HepG2 (cell line): ENCODE data around the gene THAP3. TPM values are rescaled to one million over a fixed set of nuclear protein-coding genes. Genes with fewer than 3 reads are reported as not detected.

Source experiments
- ATAC-seq: fragments of 200-7000 bp; cut with Tn5 transposase; 3 replicates; pipeline ENCODE4 v1.9.1; 2020; ENCODE audit warnings: mild to moderate bottlenecking, moderate library complexity
- BruUV-seq: library from RNA; stranded (reverse); fragments of 400-500 nt; replicated peaks from 2 replicates; lab custom pipeline; 2021; lab: Mats Ljungman, UMichigan
- CTCF ChIA-PET: fragments of 300-600 bp; formaldehyde crosslinking; extraction: SDS; loops from one replicate; lab custom pipeline; 2021; ENCODE audit warnings: low total read pairs, inconsistent platforms, low intra/inter-chr PET ratio; lab: Yijun Ruan, JAX
- POLR2A ChIA-PET: fragments of 350-600 bp; sonication (Branson Sonifier 250); formaldehyde crosslinking; loops from one replicate; lab custom pipeline; 2020; ENCODE audit warnings: antibody characterized with exemption, inconsistent platforms; lab: Yijun Ruan, JAX
- DNase-seq: peaks from one replicate; pipeline ENCODE4 v3.0.0-alpha.2; 2015; ENCODE audit warnings: low spot score
- FAIRE-seq: peaks from 3 replicates; lab custom pipeline; 2011; peaks lifted over from hg19 to GRCh38; lab: Jason Lieb, UNC
- H2AFZ ChIP-seq: one replicate; pipeline ENCODE4 v1.6.1; 2011; ENCODE audit warnings: low read length, inconsistent platforms
- H3K27ac ChIP-seq: fragments of 300-600 bp; 3 replicates; pipeline ENCODE4 v1.8.0; 2011; ENCODE audit warnings: mixed run types, mild to moderate bottlenecking, mixed read lengths, low read length, inconsistent platforms; ENCODE audit not compliant: insufficient read depth; ENCODE audit errors: extremely low read length
- H3K27me3 ChIP-seq, 2 experiments: fragments of 200-600 bp in 1 of 2; 2 replicates in 1 of 2; 3 replicates in 1 of 2; pipeline versions ENCODE4 v1.6.0 to v1.8.0; 2011; ENCODE audit warnings: low read length in 2 of 2, mild to moderate bottlenecking in 2 of 2, moderate library complexity in 2 of 2, inconsistent platforms in 1 of 2; ENCODE audit not compliant: insufficient read depth in 2 of 2, control insufficient read depth in 1 of 2
- H3K36me3 ChIP-seq, 2 experiments: fragments of 200-600 bp in 1 of 2; replicated peaks in 1 of 2; 2 replicates in 1 of 2; 3 replicates in 1 of 2; pipeline versions ENCODE4 v1.5.1 to v1.8.0; 2011; ENCODE audit warnings: low read length in 2 of 2, inconsistent platforms in 1 of 2; ENCODE audit not compliant: insufficient read depth in 2 of 2, control insufficient read depth in 1 of 2
- H3K4me1 ChIP-seq: 2 replicates; pipeline ENCODE4 v1.5.1; 2012; ENCODE audit warnings: low read length, inconsistent platforms; ENCODE audit not compliant: insufficient read depth
- H3K4me2 ChIP-seq: 2 replicates; pipeline ENCODE4 v1.6.0; 2011; ENCODE audit warnings: low read depth, low read length, inconsistent platforms
- H3K4me3 ChIP-seq, 3 experiments: fragments of 200-600 bp in 1 of 3; sonication (generic), shearing (Covaris generic) in 1 of 3; replicated peaks in 1 of 3; 2 replicates each; pipeline ENCODE4 v1.5.1; 2011 to 2016; ENCODE audit warnings: low read length in 3 of 3, inconsistent platforms in 2 of 3, low read depth in 2 of 3, mild to moderate bottlenecking in 2 of 3, control low read depth in 1 of 3, mixed read lengths in 1 of 3; ENCODE audit not compliant: insufficient read depth in 1 of 3
- H3K79me2 ChIP-seq: one replicate; pipeline ENCODE4 v1.6.1; 2011; ENCODE audit warnings: low read length, inconsistent platforms; ENCODE audit not compliant: insufficient read depth
- H3K9ac ChIP-seq: 2 replicates; pipeline ENCODE4 v1.6.0; 2011; ENCODE audit warnings: mild to moderate bottlenecking, low read depth, low read length, inconsistent platforms; ENCODE audit not compliant: insufficient read depth
- H3K9me3 ChIP-seq: 2 replicates; pipeline ENCODE4 v1.5.1; 2012; ENCODE audit warnings: mild to moderate bottlenecking, low read length
- H4K20me1 ChIP-seq: 2 replicates; pipeline ENCODE4 v1.6.0; 2011; ENCODE audit warnings: inconsistent platforms, mild to moderate bottlenecking, low read length, moderate library complexity; ENCODE audit not compliant: insufficient read depth
- ATF7-NPFF ChIP-seq: sonication (generic); formaldehyde crosslinking; IDR thresholded peaks from 2 replicates; pipeline ENCODE4 v1.8.1; 2023; ENCODE audit warnings: mild to moderate bottlenecking, low read depth, missing genetic modification reagents, moderate library complexity
- FUBP1 ChIP-seq: sonication (generic); formaldehyde crosslinking; IDR thresholded peaks from 2 replicates; pipeline ENCODE4 v1.5.1; 2020; ENCODE audit warnings: missing genetic modification reagents, mild to moderate bottlenecking, borderline replicate concordance
- LCORL ChIP-seq, 2 experiments: fragments of 450-650 bp in 1 of 2; sonication (generic) in 1 of 2; formaldehyde crosslinking in 1 of 2; IDR thresholded peaks; 2 replicates each; pipeline versions ENCODE4 v1.5.0 to v1.6.1; 2017 to 2020; ENCODE audit warnings: antibody characterized with exemption in 1 of 2, missing genetic modification reagents in 1 of 2
- MTF2 ChIP-seq: sonication (generic); formaldehyde crosslinking; IDR thresholded peaks from 2 replicates; pipeline ENCODE4 v1.5.0; 2020; ENCODE audit warnings: missing genetic modification reagents, borderline replicate concordance
- NFIB ChIP-seq: sonication (generic); formaldehyde crosslinking; IDR thresholded peaks from 2 replicates; pipeline ENCODE4 v1.9.0; 2021; ENCODE audit warnings: missing genetic modification reagents, mild to moderate bottlenecking, borderline replicate concordance
- SNAPC4 ChIP-seq: sonication (generic); formaldehyde crosslinking; IDR thresholded peaks from 2 replicates; pipeline ENCODE4 v1.4.0; 2020; ENCODE audit warnings: mild to moderate bottlenecking, missing genetic modification reagents
- STAT5B ChIP-seq: sonication (generic); formaldehyde crosslinking; IDR thresholded peaks from 2 replicates; pipeline ENCODE4 v1.4.0; 2020; ENCODE audit warnings: missing genetic modification reagents
- ZNF337 ChIP-seq: sonication (generic); formaldehyde crosslinking; IDR thresholded peaks from 2 replicates; pipeline ENCODE4 v1.5.1; 2020; ENCODE audit warnings: missing genetic modification reagents, low read depth, mild to moderate bottlenecking, borderline replicate concordance
- WGBS: methylation state at CpG from one replicate; pipeline ENCODE4 v1.1.6; 2017; ENCODE audit warnings: low lambda C conversion rate; 5-methylcytosine and 5-hydroxymethylcytosine counted together
- in situ Hi-C: cut with HindIII; loops from 2 replicates; pipeline ENCODE4 v1.10.0; 2017; ENCODE audit warnings: low pct_unique_long_range_greater_than_20kb; ENCODE audit not compliant: extremely low pct_ligation_motif_present
- intact Hi-C: fragments of 100-400 bp; cut with micrococcal nuclease; formaldehyde crosslinking; loops from one replicate; pipeline ENCODE4 v1.10.0; 2022; ENCODE audit not compliant: unreplicated experiment
- polyA plus RNA-seq, 8 experiments: library from polyadenylated mRNA; depleted of rRNA in 3 of 8; stranded (reverse) in 7 of 8; unstranded in 1 of 8; fragments of >200 nt; fragmentation: Illumina TruSeq in 4 of 8; extraction: Trizol in 4 of 8; gene quantifications; 2 replicates each; pipeline versions ENCODE4 v1.2.1 to v1.2.3, GENCODE V29; 2011 to 2016; ENCODE audit warnings: low read depth in 4 of 8, missing spikeins in 1 of 8, mixed read lengths in 1 of 8; ENCODE audit not compliant: insufficient read depth in 1 of 8
- total RNA-seq, 5 experiments: library from RNA; depleted of rRNA; stranded (reverse); fragments of >200 nt; fragmentation: Illumina TruSeq; extraction: Trizol; gene quantifications; 2 replicates each; pipeline ENCODE4 v1.2.3, GENCODE V29; 2016; ENCODE audit warnings: low read depth in 1 of 5

THAP3 gene
- total and polyA plus RNA-seq, 2 of the 13 experiments (the other 11 are each of a cell fraction or from before 2014, with no cell fraction given), result 10.3 to 14.9 TPM

GRCh38 chr1:6596351-6596750 lies 28.3 kb upstream of the THAP3 start:
- 89% methylated on average over 7 of the region's 7 CpGs for WGBS
- POLR2A ChIA-PET, result no interaction called here
- no peak overlapping the region for H3K4me2 ChIP-seq
- H4K20me1 ChIP-seq, result peaks cover 67% of the 10 kb centered on the region
- H3K9ac ChIP-seq, result no peak overlapping the region
- no peaks in the 10 kb centered on the region for H3K9me3 ChIP-seq
- TF ChIP-seq ATF7-NPFF (CRISPR knock-in tag), result no peak
- no peak for TF ChIP-seq FUBP1 (CRISPR knock-in tag)
- TF ChIP-seq LCORL (IDR thresholded peaks at IDR 0.05), result peak; percentile 87
- TF ChIP-seq LCORL (CRISPR knock-in tag; IDR thresholded peaks at IDR 0.05), result no peak
- TF ChIP-seq MTF2, result no peak
- no peak for TF ChIP-seq SNAPC4 (CRISPR knock-in tag)
- no peak for TF ChIP-seq STAT5B (CRISPR knock-in tag)
- TF ChIP-seq ZNF337, result no peak
- TF ChIP-seq NFIB (CRISPR knock-in tag), result no peak
- TF ChIP-seq, all 625 proteins: peak for 1
- in situ Hi-C loops (no loop called here), intact Hi-C loops (no loop called here)
- CTCF ChIA-PET, result no interaction called here
- Histone ChIP-seq H3K36me3 (peaks cover 40 to 79% of the 10 kb centered on the region in 2 experiments), H2AFZ (no peak overlapping the region), H3K79me2 (peaks cover 51% of the 10 kb centered on the region), H3K4me3 (no peak overlapping the region), H3K27me3 (no peaks in the 10 kb centered on the region; a peak in 1 of 5 replicates), H3K27ac (no peak overlapping the region), H3K4me1 (peaks cover 31% of the 10 kb centered on the region)
- FAIRE-seq (no peak), DNase-seq (no peak), ATAC-seq (no peak)
- BruUV-seq, result no TSS peak
